SW480 (cell line): Measurements from ENCODE around the gene SP4.
"Not testable (repeated sequence)": the region's sequence is repeated elsewhere in the genome, so short reads cannot be mapped to it uniquely, and the experiment has no call there.

Source experiments
- DNase-seq: peaks from one replicate; pipeline ENCODE4 v3.0.0-alpha.2; 2016; ENCODE audit warnings: low spot score

The SP4 gene

DNA sequence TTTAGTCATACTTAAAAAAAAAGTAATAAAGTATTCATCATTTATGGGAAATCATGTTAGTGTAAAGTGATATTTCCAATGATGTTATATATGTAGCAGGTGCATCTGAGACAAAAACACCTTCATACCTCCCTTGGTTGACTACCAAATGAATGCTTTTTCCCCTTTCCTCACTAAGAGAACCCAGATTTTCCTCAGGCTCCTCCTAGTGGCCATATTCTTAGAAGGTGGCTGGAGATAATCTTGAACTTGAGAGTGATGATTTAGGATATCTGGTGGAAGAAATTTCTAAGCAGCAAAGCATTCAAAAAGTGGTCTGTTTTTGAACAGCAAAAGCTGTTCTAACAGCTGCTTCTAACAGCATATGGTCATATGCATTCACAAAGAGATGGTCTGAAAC is 98.1 kb downstream of the SP4 start:
- DNase-seq = no peak

- DNase-seq = no peak
Observed at GRCh38 chr7:21526448-21526847, 98.6 kb downstream of the SP4 start.

DNA sequence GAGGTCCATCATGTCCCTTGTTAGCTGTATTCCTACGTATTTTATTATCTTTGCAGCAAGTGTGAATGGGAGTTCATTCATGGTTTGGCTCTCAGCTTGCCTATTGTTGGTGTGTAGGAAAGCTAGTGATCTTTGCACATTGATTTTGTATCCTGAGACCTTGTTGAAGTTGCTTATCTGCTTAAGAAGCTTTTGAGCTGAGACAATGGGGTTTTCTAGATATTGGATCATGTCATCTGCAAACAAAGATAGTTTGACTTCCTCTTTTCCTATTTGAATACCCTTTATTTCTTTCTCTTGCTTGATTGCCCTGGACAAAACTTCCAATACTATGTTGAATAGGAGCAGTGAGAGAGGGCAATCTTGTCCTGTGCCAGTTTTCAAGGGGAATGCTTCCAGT is 104.6 kb downstream of the SP4 start:
- not testable (repeated sequence) for DNase-seq

GRCh38 chr7:21533646-21534045 is 105.8 kb downstream of the SP4 start:
- not testable (repeated sequence) for DNase-seq

DNA sequence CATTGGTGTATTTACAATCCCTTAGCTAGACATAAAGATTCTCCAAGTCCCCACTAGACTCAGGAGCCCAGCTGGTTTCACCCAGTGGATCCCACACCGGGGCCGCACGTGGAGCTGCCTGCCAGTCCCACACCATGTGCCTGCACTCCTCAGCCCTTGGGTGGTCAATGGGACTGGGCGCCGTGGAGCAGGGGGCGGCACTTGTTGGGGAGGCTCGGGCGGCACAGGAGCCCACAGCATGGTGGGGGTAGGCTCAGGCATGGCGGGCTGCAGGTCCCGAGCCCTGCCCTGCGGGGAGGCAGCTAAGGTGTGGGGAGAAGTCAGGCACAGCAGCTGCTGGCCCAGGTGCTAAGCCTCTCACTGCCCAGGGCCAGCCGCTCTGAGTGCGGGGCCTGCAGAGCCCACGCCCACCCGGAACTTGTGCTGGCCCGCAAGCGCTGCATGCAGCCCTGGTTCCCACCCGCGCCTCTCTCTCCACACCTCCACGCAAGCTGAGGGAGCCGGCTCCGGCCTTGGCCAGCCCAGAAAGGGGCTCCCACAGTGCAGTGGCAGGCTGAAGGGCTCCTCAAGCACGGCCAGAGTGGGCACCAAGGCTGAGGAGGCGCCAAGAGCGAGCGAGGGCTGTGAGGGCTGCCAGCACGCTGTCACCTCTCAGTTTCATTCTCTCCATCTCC is 108.7 kb downstream of the SP4 start:
- not testable (repeated sequence) for DNase-seq

- no peak for DNase-seq
Observed at GRCh38 chr7:21538936-21539495, 111.1 kb downstream of the SP4 start.

DNA sequence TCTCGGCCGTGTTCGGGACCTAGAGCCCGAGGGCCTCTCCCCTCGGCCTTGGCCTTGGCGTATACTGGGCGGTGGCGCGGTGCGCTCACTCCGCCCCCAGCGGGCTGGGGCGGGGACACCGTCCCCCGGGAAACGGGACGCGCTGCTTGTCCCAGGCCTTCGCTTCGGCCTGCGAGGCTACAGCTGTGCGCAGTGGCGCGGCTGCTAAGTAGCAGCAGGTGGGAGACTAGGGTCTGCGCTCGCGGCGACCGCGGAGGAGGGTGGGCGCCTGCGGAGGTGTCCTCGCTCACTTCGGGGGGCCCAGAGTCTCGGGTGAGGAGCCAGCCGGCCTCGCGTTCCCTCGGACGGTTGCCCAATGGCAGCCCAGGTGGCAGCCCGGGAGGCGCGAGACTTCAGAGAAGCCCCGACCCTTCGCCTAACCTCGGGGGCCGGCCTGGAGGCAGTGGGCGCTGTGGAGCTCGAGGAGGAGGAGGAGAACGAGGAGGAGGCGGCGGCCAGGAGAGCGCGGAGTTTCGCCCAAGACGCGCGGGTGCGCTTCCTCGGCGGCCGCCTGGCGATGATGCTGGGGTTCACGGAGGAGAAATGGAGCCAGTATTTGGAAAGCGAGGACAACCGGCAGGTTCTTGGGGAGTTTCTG is 115.1 kb downstream of the SP4 start, which contains the start of gene DNAH11:
Gene DNAH11 (plus strand): TSS at position 149 of the 637 bp plus-strand sequence. CDS start 207 bp downstream, at position 356.
- DNase-seq = no peak

- DNase-seq = no peak
Observed at GRCh38 chr7:21543528-21544302, 115.8 kb downstream of the SP4 start.

GRCh38 chr7:21544303-21544656 is 116.4 kb downstream of the SP4 start:
- DNase-seq = no peak

- DNase-seq = no peak
Observed at GRCh38 chr7:21544715-21545114, 116.8 kb downstream of the SP4 start.

DNA sequence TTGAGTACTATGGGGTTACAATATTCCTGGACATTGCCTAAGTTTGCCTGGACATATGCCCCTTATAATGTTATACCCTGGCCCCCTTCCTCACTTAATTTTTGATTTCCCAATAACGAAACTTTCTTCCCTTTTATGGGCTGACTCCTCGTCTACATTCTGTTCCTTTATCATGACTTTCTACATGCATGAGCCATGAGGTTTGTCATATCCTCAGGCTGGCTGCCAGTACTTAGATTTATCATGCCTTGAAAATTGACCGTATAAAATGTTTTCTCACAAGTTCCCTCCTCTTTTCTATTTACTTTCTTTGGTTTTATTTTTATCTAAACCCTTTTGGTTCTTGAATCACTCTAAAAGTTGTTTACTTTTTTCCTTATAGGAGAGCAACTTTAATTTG is 119.6 kb downstream of the SP4 start:
- no peak for DNase-seq

DNA sequence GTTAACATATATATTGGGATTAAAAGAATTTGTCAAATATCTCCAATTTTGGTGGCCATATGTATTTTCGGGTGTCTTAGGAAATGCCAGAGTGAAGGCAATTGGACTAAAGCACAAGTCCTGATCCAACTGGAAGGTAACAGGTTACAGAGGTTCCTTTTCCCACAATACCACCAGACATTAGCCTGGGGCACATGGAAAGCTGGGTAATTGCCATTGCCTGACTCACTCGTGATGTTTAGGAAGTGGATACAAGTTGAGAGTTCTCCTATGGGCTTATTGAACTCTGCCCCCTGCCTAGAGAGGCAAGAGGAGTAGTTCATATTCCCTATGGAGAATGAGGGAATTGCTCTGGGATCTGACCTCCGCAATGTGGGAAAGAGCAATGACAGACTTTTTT is 120.6 kb downstream of the SP4 start:
- DNase-seq = no peak

DNA sequence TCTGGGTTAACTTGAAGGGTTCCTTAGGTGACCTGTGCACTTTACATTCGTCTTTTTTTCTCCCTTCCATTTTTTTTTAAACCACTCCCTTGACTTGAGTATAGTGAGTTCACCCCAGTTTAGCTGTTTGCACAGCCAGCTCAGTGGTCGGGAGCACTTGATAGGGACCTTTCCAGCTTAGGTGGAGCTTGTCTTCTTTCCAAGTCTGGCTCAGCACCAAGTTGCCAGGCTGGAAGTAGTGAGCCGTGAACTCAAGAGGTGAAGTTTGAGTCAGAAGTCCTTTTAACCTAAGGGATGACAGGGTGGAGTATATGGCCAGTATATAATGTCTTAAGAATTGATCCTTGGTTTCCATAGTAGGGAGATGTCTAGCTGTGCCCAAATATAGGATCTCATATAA is 122.2 kb downstream of the SP4 start:
- no peak for DNase-seq

GRCh38 chr7:21550821-21551531 is 123.1 kb downstream of the SP4 start:
- no peak for DNase-seq

DNA sequence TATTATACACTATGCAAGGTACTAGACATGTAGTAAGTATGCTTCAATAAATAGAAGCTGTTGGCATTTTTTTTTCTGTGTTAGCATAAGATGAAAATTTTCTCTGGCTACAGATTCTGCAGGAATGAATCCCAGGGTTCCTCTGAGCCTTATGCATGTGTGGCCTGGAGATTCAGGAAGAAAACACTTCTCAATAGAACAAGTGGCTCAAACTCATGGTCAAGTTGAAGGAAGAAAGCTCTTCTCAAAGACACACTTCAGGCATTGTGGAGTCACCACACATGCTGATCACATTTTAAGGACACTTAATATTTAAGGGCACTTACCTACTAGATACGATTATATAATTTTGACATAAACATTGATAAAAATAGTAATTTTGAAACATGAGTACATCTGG is 134.5 kb downstream of the SP4 start:
- DNase-seq = no peak
